K562 (cell line): ENCODE data around the gene WDR45. TPM values are rescaled to one million over a fixed set of nuclear protein-coding genes. Genes with fewer than 3 reads are reported as not detected.

Experiments used
- ATAC-seq: fragments of 200-7000 bp; cut with Tn5 transposase; 3 replicates; pipeline ENCODE4 v1.9.1; 2020; ENCODE audit warnings: moderate library complexity
- BruUV-seq: library from RNA; stranded (reverse); fragments of 400-500 nt; replicated peaks from 2 replicates; lab custom pipeline; 2021; lab: Mats Ljungman, UMichigan
- CTCF ChIA-PET: fragments of 300-600 bp; formaldehyde crosslinking; extraction: SDS; loops from one replicate; lab custom pipeline; 2021; ENCODE audit warnings: low intra/inter-chr PET ratio; lab: Yijun Ruan, JAX
- POLR2A ChIA-PET: fragments of 300-600, 350-650 bp; sonication (Branson Sonifier 250); formaldehyde crosslinking; extraction: SDS; loops from one replicate; lab custom pipeline; 2021; ENCODE audit warnings: antibody characterized with exemption, inconsistent platforms; lab: Yijun Ruan, JAX
- DNase-seq, 4 experiments: peaks; one replicate each; pipeline versions ENCODE4 v3.0.0 to v3.0.0-alpha.2; 2011 to 2018; ENCODE audit warnings: low spot score in 3 of 4, mixed read lengths in 3 of 4; ENCODE audit errors: extremely low read depth in 1 of 4
- FAIRE-seq: peaks from 2 replicates; lab custom pipeline; 2011; peaks lifted over from hg19 to GRCh38; lab: Jason Lieb, UNC
- H2AFZ ChIP-seq: 2 replicates; pipeline ENCODE4 v1.6.0; 2011; ENCODE audit warnings: low read depth, low read length, control low read depth, inconsistent platforms
- H3K27ac ChIP-seq: fragments of 200-600 bp; 3 replicates; pipeline ENCODE4 v1.8.0; 2011; ENCODE audit warnings: low read depth, mild to moderate bottlenecking, control low read depth, inconsistent platforms, low read length, moderate library complexity, mixed read lengths; ENCODE audit errors: extremely low read depth
- H3K27me3 ChIP-seq, 2 experiments: fragments of 300-600 bp in 1 of 2; 2 replicates in 1 of 2; 3 replicates in 1 of 2; pipeline versions ENCODE4 v1.6.0 to v1.8.0; 2011; ENCODE audit warnings: inconsistent platforms in 2 of 2, low read length in 2 of 2, mild to moderate bottlenecking in 1 of 2, mixed read lengths in 1 of 2, moderate library complexity in 1 of 2; ENCODE audit not compliant: control insufficient read depth in 2 of 2, insufficient read depth in 2 of 2
- H3K36me3 ChIP-seq: fragments of 300-600 bp; 3 replicates; pipeline ENCODE4 v1.8.0; 2011; ENCODE audit warnings: mild to moderate bottlenecking, low read length, inconsistent platforms; ENCODE audit not compliant: control insufficient read depth, insufficient read depth
- H3K4me1 ChIP-seq, 2 experiments: fragments of 200-600 bp in 1 of 2; replicated peaks in 1 of 2; 2 replicates in 1 of 2; 3 replicates in 1 of 2; pipeline versions ENCODE4 v1.5.1 to v1.8.0; 2011; ENCODE audit warnings: inconsistent platforms in 2 of 2, low read length in 2 of 2, mild to moderate bottlenecking in 1 of 2, mixed read lengths in 1 of 2, moderate library complexity in 1 of 2; ENCODE audit not compliant: control insufficient read depth in 2 of 2, insufficient read depth in 2 of 2
- H3K4me2 ChIP-seq: 2 replicates; pipeline ENCODE4 v1.6.1; 2011; ENCODE audit warnings: low read length, control low read depth, inconsistent platforms, mixed read lengths; ENCODE audit not compliant: insufficient read depth
- H3K4me3 ChIP-seq: fragments of 200-600 bp; sonication (generic), shearing (Covaris generic); 2 replicates; pipeline ENCODE4 v1.5.1; 2016; ENCODE audit warnings: control low read depth, inconsistent platforms
- H3K79me2 ChIP-seq: fragments of 200-600 bp; 3 replicates; pipeline ENCODE4 v1.8.0; 2011; ENCODE audit warnings: low read length, inconsistent platforms; ENCODE audit not compliant: control insufficient read depth, insufficient read depth
- H3K9ac ChIP-seq, 2 experiments: 2 replicates each; pipeline versions ENCODE4 v1.6.0 to v1.6.1; 2011; ENCODE audit warnings: low read depth in 2 of 2, low read length in 2 of 2, control low read depth in 1 of 2, inconsistent platforms in 1 of 2, mild to moderate bottlenecking in 1 of 2, mixed read lengths in 1 of 2; ENCODE audit not compliant: insufficient read depth in 1 of 2
- H3K9me1 ChIP-seq: one replicate; pipeline ENCODE4 v1.6.0; 2011; ENCODE audit warnings: inconsistent platforms, mild to moderate bottlenecking, low read length, moderate library complexity; ENCODE audit not compliant: control insufficient read depth, insufficient read depth
- H3K9me3 ChIP-seq: replicated peaks from 2 replicates; pipeline ENCODE4 v1.5.1; 2011; ENCODE audit warnings: low read depth, low read length, inconsistent platforms; ENCODE audit not compliant: control insufficient read depth, insufficient read depth
- H4K20me1 ChIP-seq: replicated peaks from 2 replicates; pipeline ENCODE4 v1.6.1; 2011; ENCODE audit warnings: low read length, inconsistent platforms, mixed read lengths; ENCODE audit not compliant: control insufficient read depth, insufficient read depth
- CCNT2 ChIP-seq: IDR thresholded peaks from 2 replicates; pipeline ENCODE4 v1.6.1; 2011; ENCODE audit warnings: borderline replicate concordance, low read depth, mild to moderate bottlenecking, moderate library complexity, mixed read lengths, low read length; ENCODE audit not compliant: insufficient read length; ENCODE audit errors: extremely low read depth
- EGR1 ChIP-seq: fragments of 450-650 bp; conservative IDR thresholded peaks from 2 replicates; pipeline ENCODE4 v1.6.1; 2017; ENCODE audit warnings: mild to moderate bottlenecking
- HDAC6 ChIP-seq: IDR thresholded peaks from 2 replicates; pipeline ENCODE4 v1.6.1; 2012; ENCODE audit warnings: low read depth, mild to moderate bottlenecking, control low read depth, inconsistent platforms, low read length, moderate library complexity
- JUND ChIP-seq, 2 experiments: IDR thresholded peaks; 2 replicates in 1 of 2; 3 replicates in 1 of 2; pipeline ENCODE4 v1.6.1; 2011; ENCODE audit warnings: borderline replicate concordance in 2 of 2, low read depth in 2 of 2, low read length in 2 of 2, improper control_type of control experiment in 1 of 2, missing biosample characterization in 1 of 2, missing genetic modification characterization in 1 of 2, missing genetic modification reagents in 1 of 2
- SMAD2 ChIP-seq: fragments of 150-350 bp; IDR thresholded peaks from 2 replicates; pipeline ENCODE4 v1.6.1; 2014; ENCODE audit warnings: low read depth, mild to moderate bottlenecking, low read length
- U2AF1 ChIP-seq: fragments of 200-400 bp; formaldehyde crosslinking; optimal IDR thresholded peaks from 2 replicates; pipeline ENCODE3; 2017; ENCODE audit warnings: mild to moderate bottlenecking, low read depth, low read length, moderate library complexity
- ZNF316 ChIP-seq: fragments of 450-650 bp; IDR thresholded peaks from 2 replicates; pipeline ENCODE4 v1.6.1; 2016
- WGBS: fragments of 100-300 bp; shearing (Covaris generic); methylation state at CpG from one replicate; pipeline ENCODE4 v1.1.6; 2016; ENCODE audit warnings: low coverage, mixed read lengths; ENCODE audit not compliant: insufficient coverage; ENCODE audit errors: missing lambda C conversion rate; 5-methylcytosine and 5-hydroxymethylcytosine counted together
- in situ Hi-C: fragments of 300-500 bp; cut with MboI; formaldehyde crosslinking; loops from 4 replicates; pipeline ENCODE4 v1.15.0; 2018; ENCODE audit warnings: inconsistent platforms, mixed read lengths
- intact Hi-C: fragments of 100-400 bp; cut with micrococcal nuclease; formaldehyde crosslinking; loops from 2 replicates; pipeline ENCODE4 v1.14.2; 2022
- polyA plus RNA-seq, 8 experiments: library from polyadenylated mRNA; depleted of rRNA in 4 of 8; stranded (reverse) in 5 of 8; unstranded in 3 of 8; fragments of >200 nt; fragmentation: Nextera tagmentation in 2 of 8; fragmentation: Illumina TruSeq in 1 of 8; extraction: Ambion mirVana in 2 of 8; extraction: Trizol in 1 of 8; gene quantifications; 2 replicates each; pipeline versions ENCODE4 v1.2.1 to v1.2.3, GENCODE V29; 2011 to 2014; ENCODE audit warnings: inconsistent platforms in 1 of 8, missing spikeins in 1 of 8
- total RNA-seq, 7 experiments: library from RNA; depleted of rRNA in 6 of 7; stranded (reverse); fragments of >200 nt in 6 of 7; fragmentation: Illumina TruSeq in 2 of 7; extraction: Trizol in 2 of 7; gene quantifications; 2 replicates each; pipeline versions ENCODE4 v1.2.1 to v1.2.3, GENCODE V29; 2011 to 2021; ENCODE audit warnings: low replicate concordance in 1 of 7
- TF ChIP-seq, protein P1 (sequence below), 2 experiments: fragments of 450-650 bp in 1 of 2; sonication (generic) in 1 of 2; formaldehyde crosslinking in 1 of 2; IDR thresholded peaks in 1 of 2; conservative IDR thresholded peaks in 1 of 2; 2 replicates each; pipeline versions ENCODE4 v1.6.1 to v1.8.1; 2016 to 2023; ENCODE audit warnings: mild to moderate bottlenecking in 2 of 2, moderate library complexity in 2 of 2, inconsistent platforms in 1 of 2, missing genetic modification reagents in 1 of 2

The WDR45 gene
- total and polyA plus RNA-seq, 9 of the 15 experiments (the other 6 are each of a cell fraction or from before 2014, with no cell fraction given): 19.4 to 136 (median 59.7) TPM

DNA sequence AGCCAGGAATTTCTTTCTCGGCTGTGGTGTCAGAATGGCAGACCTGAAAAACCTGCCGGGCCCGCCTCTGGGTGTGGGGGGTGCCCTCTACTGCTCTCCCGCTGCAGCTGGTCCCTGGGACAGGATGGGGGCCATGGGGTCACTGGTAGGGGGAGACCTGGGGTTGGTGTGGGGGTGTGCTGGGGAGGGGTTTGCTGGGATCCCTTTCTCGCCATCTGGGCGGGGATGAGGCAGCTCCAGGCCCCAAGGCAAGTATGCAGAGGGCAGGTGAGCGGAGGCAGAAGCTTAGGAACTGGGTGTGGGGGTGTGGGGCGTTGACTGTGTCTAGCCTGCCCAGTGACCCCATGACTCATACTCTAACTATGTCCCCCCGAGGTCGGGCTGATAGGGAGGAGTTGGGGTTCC lies 20.0 kb downstream of the WDR45 start:
- Histone ChIP-seq H3K27ac (no peak overlapping the region), H3K9me1 (no peaks in the 10 kb centered on the region), H3K36me3 (no peaks in the 10 kb centered on the region), H3K9me3 (no peaks in the 10 kb centered on the region), H3K27me3 (no peaks in the 10 kb centered on the region), H3K4me2 (no peak overlapping the region), H2AFZ (no peak overlapping the region), H3K4me3 (no peak overlapping the region), H3K4me1 (peaks cover 0 to 13% of the 10 kb centered on the region in 2 experiments; a peak in 3 of 5 replicates), H3K9ac (no peak overlapping the region; a peak in 1 of 4 replicates), H4K20me1 (no peaks in the 10 kb centered on the region), H3K79me2 (no peaks in the 10 kb centered on the region; the same call in 2 of the 3 replicates)
- in situ Hi-C loops: no loop called here
- intact Hi-C loops: no loop called here
- ChIA-PET POLR2A (interaction anchor here (0.6 kb wide), 1 partner anchor 120 kb away, joined by 3 read pairs; no protein-coding TSS in a partner anchor), CTCF (no interaction called here)
- BruUV-seq: no TSS peak
- ATAC-seq (peak; percentile 47; the same call in 2 of the 3 replicates), FAIRE-seq (no peak), DNase-seq (peak in 3 of 4 experiments; percentile 19 to 42 (median 36))
- TF ChIP-seq, protein P1, sequence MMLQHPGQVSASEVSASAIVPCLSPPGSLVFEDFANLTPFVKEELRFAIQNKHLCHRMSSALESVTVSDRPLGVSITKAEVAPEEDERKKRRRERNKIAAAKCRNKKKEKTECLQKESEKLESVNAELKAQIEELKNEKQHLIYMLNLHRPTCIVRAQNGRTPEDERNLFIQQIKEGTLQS (IDR thresholded peaks at IDR 0.05): peak; percentile 21; the same call in 1 of the 2 replicates
- TF ChIP-seq, protein P1 (CRISPR knock-in tag; conservative IDR thresholded peaks at IDR 0.05): no peak
- TF ChIP-seq ZNF316 (no peak), SMAD2 (no peak), EGR1 (0 out of 2 replicates have a peak, but pooled peaks have one; percentile 36), JUND (IDR thresholded peaks at IDR 0.05; ENCODE audit: borderline replicate concordance, low read depth, low read length) (0 out of 2 replicates have a peak, but pooled peaks have one; percentile 11), JUND (tag; IDR thresholded peaks at IDR 0.05; ENCODE audit: borderline replicate concordance, low read depth, low read length) (no peak), HDAC6 (no peak), CCNT2 (no peak), U2AF1 (no peak)
- 45% methylated on average over 6 of the region's 10 CpGs for WGBS
